RKO (cell line): ENCODE measurements around the gene FAM168A.
A peak's percentile ranks its signal among the peaks of the same experiment; 100 is the strongest.
"Not testable (repeated sequence)": the region's sequence is repeated elsewhere in the genome, so short reads cannot be mapped to it uniquely, and the experiment has no call there.

Source experiments
- DNase-seq: peaks from one replicate; pipeline ENCODE4 v3.0.0-alpha.2; 2016; ENCODE audit warnings: low spot score

The FAM168A gene

GRCh38 chr11:73518195-73518594 is 79.7 kb downstream of the FAM168A start:
- no peak for DNase-seq

GRCh38 chr11:73516080-73516479 is 81.8 kb downstream of the FAM168A start:
- DNase-seq = no peak

- DNase-seq = no peak
Observed at GRCh38 chr11:73513707-73514106, 84.2 kb downstream of the FAM168A start.

GRCh38 chr11:73510877-73511276 is 87.0 kb downstream of the FAM168A start:
- no peak for DNase-seq

- DNase-seq = no peak
Observed at GRCh38 chr11:73510106-73510505, 87.8 kb downstream of the FAM168A start.

- no peak for DNase-seq
Observed at GRCh38 chr11:73509188-73509587, 88.7 kb downstream of the FAM168A start.

- no peak for DNase-seq
Observed at GRCh38 chr11:73508243-73509176, 89.4 kb downstream of the FAM168A start.

DNA sequence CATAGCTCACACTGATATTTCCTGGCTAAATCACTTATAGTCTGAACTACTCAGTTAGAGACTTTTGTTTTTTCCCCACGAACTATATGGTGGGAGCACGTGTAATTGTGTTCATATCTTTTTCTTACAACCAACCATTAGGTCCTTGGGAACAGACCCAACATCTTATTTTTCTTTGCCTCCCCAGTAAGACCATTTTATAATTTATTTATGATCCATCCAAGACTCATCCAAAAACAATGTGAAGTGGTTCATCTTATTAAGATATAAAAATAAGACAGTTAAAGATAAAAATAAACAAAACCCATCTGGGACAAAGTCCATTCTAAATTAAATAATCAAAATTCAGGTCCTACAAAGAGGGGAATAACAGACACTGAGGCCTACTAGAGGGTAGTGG is 90.8 kb downstream of the FAM168A start:
- no peak for DNase-seq

DNA sequence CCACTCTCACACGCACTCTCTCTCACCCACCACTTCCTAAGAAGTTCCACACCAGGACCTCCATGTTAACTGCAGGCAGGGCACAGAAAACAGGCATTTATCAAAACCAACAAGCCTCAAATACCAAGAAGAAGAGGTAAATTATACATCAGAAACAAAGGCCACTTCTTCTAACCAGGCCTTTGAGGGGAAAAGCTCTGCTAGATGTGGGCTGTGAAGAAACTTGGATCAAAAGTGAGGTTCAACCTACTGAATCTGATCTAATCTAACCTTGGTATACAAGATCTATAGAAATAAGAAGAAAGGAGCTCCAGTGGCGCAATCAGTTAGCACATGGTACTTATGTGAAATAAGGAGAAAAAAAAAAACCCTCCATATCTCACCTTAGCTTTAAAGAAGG is 91.9 kb downstream of the FAM168A start:
- DNase-seq = no peak

GRCh38 chr11:73498343-73498742 is 99.6 kb downstream of the FAM168A start:
- DNase-seq = no peak

DNA sequence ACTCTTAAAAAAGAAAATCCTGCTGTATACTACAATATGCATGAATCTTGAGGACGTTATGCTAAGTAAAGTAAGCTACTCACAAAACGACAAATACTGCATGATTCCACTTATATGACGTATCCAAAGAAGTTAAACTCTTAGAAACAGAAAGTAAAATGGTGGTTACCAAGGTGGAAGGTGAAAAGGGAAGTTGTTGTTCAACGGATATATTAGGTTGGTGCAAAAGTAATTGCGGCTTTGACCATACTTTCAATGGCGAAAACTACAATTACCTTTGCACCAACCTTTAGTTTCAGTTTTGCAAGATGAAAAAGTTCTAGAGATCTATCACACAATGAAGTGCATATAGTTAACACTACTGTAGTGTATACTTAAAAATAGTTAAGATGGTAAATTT is 101.8 kb downstream of the FAM168A start:
- DNase-seq = no peak

DNA sequence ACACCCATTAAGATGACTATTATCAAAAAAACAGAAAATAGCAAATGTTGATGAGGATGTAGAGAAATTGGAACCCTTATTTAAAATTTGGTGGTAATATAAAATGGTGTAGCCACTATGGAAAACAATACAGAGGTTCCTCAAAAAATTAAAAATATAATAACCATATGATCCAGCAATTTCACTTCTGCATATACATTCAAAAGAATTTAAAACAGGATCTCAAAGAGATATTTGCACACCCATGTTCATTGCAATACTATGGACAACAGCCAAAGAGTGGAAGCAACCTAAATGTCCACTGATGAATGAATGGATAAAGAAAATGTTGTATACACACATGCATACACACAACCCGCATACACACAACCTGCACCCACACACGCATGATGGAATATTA is 102.2 kb downstream of the FAM168A start:
- no peak for DNase-seq

DNA sequence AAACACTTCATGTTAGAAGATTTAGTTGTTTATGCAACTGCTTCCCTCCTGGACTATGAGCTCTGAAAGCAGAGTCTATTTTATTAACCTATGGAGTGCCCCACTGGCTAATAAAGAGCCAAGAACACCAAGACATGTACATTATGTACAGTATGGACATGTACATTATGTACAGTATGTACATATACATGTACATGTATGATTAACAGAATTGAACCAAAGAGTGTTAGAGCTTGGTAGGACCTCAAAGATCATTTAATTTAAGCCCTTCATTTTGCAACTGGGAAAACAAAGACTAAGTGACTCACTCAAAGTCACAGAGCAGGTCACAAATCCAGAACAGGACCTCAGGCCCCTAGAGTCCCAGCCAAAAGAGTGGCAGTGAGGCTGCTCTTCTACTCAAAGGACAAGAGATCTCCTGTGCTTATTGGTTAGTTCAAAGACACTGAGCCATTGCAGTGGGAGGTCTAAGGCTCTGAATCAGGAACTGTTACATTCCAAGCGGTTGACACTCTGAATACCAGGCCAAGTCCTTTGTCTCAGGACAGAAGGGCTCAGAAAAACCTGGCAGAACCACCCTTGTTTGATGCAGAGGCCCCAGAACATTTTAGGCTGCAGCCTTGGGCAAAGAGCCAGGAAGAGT is 103.8 kb downstream of the FAM168A start:
- peak; percentile 24 for DNase-seq

DNA sequence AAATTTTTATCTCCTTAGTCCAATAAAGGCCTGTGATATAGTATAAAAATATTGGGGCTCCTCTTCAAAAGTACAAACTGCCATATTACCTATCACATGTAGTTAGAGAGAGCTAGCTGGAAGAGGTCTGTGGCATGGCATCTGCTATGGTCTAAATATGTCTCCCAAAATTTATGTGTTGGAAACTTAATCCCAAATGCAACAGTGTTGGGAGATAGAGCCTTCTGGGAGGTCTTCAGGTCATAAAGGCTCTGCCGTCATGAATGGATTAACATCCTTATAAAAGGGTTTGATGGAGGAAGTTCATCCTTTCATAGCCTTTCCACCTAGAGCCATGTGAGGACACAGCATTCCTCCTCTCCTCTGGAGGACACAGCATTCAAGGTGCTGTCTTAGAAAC is 116.3 kb downstream of the FAM168A start:
- no peak for DNase-seq

DNA sequence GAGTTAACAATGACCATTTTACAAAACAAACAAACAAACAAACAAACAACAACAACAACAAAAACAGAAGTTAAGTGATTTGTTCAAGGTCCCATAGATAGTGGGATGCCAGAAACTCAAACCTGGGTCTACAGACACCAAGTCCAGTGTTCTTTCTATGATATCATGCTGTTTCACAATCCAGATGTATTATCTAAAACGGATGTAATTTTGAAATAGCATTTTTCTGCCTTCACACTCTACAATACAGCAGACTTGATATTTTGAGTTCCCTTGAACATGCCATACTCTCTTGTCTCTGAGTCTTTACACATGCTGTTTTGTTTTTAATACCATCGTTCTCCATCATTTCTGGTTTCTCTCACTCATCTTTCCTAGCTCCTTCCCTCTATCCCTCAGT is 117.2 kb downstream of the FAM168A start:
- no peak for DNase-seq

DNA sequence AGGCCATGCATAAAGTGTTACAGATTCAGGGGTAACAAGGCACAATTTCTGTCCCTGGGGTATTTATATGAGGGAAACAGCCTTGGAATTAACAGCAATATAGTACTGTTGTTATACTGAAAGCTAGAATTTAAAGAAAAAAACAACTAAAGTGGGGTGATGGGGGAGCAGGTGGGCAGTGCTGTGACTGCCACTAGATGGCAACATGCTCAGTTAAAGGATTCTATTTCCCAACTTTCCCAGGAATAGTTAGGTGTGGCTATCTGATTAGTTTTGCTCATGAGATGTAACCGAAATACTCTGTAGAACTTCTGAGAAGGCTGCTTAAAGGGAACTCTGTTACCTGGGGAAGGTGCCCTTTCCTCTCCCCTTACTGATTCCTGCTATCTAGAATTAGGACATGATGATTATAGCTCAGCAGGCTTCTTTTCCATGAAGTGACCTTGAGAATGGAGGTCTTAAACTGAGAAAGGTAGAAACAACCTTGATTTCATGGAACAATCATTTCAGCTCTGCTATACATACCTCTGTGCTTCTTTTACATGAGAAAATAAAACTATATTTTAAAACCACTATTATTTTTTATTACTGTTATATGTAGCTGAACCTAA is 119.1 kb downstream of the FAM168A start:
- peak; percentile 73 for DNase-seq

DNA sequence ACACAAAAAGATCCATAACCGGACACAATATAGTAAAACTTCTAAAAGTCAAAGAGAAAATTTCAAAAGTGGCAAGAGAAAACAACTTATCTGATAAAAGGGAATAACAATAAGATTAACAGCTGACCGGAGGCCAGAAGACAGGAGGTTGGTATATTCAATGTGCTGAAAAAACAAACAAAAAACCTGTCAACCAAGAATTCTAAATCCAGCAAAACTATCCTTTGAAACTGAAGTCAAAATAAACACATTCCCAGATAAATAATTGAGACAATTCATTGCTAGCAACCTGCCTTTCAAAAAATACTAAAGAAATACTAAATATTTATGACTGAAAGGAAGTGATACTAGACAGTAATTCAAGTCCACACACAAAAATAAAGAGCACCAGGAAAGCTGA is 120.4 kb downstream of the FAM168A start:
- DNase-seq = no peak

GRCh38 chr11:73475549-73476095 is 122.3 kb downstream of the FAM168A start:
- DNase-seq = no peak

GRCh38 chr11:73473252-73473651 is 124.7 kb downstream of the FAM168A start:
- no peak for DNase-seq

- DNase-seq = not testable (repeated sequence)
Observed at GRCh38 chr11:73470036-73470612, 127.8 kb downstream of the FAM168A start.

GRCh38 chr11:73469401-73469800 is 128.5 kb downstream of the FAM168A start:
- no peak for DNase-seq

DNA sequence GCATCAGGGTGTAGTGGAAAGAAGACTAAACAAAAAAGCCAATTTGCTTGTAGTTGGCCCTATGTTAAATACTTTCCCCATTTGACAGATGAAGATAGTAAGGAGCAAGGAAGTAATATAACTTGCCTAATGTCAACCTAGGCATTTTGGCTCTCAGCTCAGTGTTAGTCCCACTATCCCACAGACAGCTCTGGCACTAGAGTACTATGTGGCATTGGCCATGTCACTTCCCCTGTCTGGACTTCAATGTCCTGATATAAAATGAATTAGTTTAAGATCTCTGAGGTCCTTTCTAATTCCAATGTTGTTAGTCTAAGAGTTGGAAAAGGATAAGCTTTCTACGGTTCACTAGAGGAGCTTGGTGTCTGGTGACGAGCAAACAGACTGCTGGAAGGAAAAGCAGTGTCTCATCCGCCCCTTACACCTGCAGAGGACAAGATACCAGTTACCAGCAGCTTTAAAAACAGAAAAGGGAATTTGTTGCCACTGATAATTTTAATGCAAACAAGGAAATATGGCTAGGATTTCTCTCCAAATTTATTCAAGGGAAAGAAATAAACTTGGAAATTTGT is 129.2 kb downstream of the FAM168A start:
- DNase-seq = no peak
